Measurements from ENCODE around the gene ELP1.

DNA sequence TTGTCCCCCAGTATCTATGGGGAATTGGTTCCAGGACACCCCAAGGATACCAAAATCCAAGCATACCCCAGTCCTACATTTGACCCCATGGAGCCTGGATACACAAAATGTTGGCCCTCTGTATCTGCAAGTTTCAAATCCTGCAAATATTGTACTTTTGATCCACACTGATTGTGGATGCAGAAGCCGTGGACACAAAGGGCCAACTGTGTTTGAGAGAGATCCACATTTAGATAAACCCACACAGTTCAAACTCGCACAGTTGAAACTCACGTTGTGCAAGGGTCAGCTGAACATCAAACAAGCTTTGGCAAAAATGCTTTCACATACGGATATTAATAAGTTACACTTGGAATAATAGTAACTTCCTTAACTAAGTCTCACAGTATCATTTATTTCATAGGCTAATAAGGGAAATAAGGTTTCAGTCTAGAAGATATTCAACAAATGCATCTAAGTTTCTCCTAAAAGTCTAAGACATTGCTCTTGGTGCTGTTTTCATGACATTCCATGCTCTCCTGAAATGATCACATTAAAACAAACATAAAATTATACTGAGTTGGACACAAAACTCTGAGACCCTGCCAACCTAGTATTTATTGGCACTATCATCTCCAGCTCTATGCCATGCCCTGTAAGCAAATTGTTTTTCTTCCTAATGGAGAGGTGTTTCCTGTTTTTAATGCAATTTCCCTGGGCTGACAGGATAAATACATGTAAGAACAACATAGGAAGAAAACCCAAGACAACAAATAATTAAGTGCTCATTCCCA, 39.5 kb downstream of the ELP1 start:
- TF ChIP-seq POLR2A (IDR thresholded peaks at IDR 0.05; ENCODE audit: low read length) (no peak), GATA1 (IDR thresholded peaks at IDR 0.05; ENCODE audit: low read depth, low read length) (no peak)
